Thyroid gland (tissue), 4 donors: ENCODE data around the gene MBNL3. TPM values are rescaled to one million over a fixed set of nuclear protein-coding genes. Genes with fewer than 3 reads are reported as not detected.

ENCODE experiments used
- DNase-seq, 2 donors: peaks; one replicate each; pipeline ENCODE4 v3.0.0-alpha.2; 2019
- H3K27ac ChIP-seq, 3 donors: fragments of 200-600 bp; sonication (generic); 1 replicate in 2 of 3; 2 replicates in 1 of 3; pipeline ENCODE4 v1.5.1; 2016 to 2019; ENCODE audit warnings: mild to moderate bottlenecking in 1 of 3, moderate library complexity in 1 of 3
- H3K27me3 ChIP-seq: fragments of 200-600 bp; sonication (generic); one replicate; pipeline ENCODE4 v1.5.1; 2019
- H3K36me3 ChIP-seq, 2 donors: fragments of 200-600 bp; sonication (generic); one replicate each; pipeline ENCODE4 v1.5.1; 2016 to 2019
- H3K4me1 ChIP-seq, 2 donors: fragments of 200-600 bp; sonication (generic); one replicate each; pipeline ENCODE4 v1.5.1; 2017 to 2019
- H3K4me3 ChIP-seq, 3 donors: fragments of 200-600 bp; sonication (generic); replicated peaks in 1 of 3; 1 replicate in 2 of 3; 2 replicates in 1 of 3; pipeline ENCODE4 v1.5.1; 2016; ENCODE audit warnings: mild to moderate bottlenecking in 1 of 3
- H3K9me3 ChIP-seq: fragments of 200-600 bp; sonication (generic); one replicate; pipeline ENCODE4 v1.5.1; 2017
- POLR2A ChIP-seq, 2 donors: fragments of 450-650 bp; IDR thresholded peaks; one replicate each; pipeline ENCODE4 v1.6.1; 2017; ENCODE audit warnings: antibody characterized with exemption in 2 of 2, mild to moderate bottlenecking in 2 of 2, moderate library complexity in 1 of 2
- WGBS, 2 donors: methylation state at CpG; one replicate each; pipeline ENCODE4 v1.1.5; 2017; 5-methylcytosine and 5-hydroxymethylcytosine counted together
- intact Hi-C: fragments of 100-400 bp; cut with DNase I; formaldehyde crosslinking; loops from one replicate; pipeline ENCODE4 v1.15.1; 2023
- total RNA-seq, 4 donors: library from RNA; depleted of rRNA; stranded (reverse); fragments of >200 nt; gene quantifications; one replicate each; pipeline ENCODE4 v1.2.3, GENCODE V29; 2016
- TF ChIP-seq, protein P1 (sequence below), 6 experiments: fragments of 200-600 bp in 3 of 6; fragments of 450-650 bp in 3 of 6; sonication (generic) in 3 of 6; IDR thresholded peaks; one replicate each; pipeline ENCODE4 v1.5.1; 2016 to 2019; ENCODE audit warnings: antibody characterized with exemption in 6 of 6, mild to moderate bottlenecking in 2 of 6, inconsistent platforms in 1 of 6, moderate library complexity in 1 of 6

The MBNL3 gene
- total RNA-seq, 4 donors from 2014 or later, result 11.7 to 29.6 (median 19.5) TPM

- TF ChIP-seq, protein P1, sequence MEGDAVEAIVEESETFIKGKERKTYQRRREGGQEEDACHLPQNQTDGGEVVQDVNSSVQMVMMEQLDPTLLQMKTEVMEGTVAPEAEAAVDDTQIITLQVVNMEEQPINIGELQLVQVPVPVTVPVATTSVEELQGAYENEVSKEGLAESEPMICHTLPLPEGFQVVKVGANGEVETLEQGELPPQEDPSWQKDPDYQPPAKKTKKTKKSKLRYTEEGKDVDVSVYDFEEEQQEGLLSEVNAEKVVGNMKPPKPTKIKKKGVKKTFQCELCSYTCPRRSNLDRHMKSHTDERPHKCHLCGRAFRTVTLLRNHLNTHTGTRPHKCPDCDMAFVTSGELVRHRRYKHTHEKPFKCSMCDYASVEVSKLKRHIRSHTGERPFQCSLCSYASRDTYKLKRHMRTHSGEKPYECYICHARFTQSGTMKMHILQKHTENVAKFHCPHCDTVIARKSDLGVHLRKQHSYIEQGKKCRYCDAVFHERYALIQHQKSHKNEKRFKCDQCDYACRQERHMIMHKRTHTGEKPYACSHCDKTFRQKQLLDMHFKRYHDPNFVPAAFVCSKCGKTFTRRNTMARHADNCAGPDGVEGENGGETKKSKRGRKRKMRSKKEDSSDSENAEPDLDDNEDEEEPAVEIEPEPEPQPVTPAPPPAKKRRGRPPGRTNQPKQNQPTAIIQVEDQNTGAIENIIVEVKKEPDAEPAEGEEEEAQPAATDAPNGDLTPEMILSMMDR (IDR thresholded peaks at IDR 0.05), result no peak
- TF ChIP-seq POLR2A (IDR thresholded peaks at IDR 0.05), result no peak
- H3K4me1 ChIP-seq, result no peaks in the 10 kb centered on the region
- intact Hi-C loops, result no loop called here
- no peak overlapping the region for H3K27ac ChIP-seq
- H3K9me3 ChIP-seq, result no peaks in the 10 kb centered on the region
- H3K36me3 ChIP-seq, result no peaks in the 10 kb centered on the region
- H3K4me3 ChIP-seq, result no peak overlapping the region
- no peak for DNase-seq
- H3K27me3 ChIP-seq, result no peaks in the 10 kb centered on the region
These were observed 123.3 kb downstream of the MBNL3 start for GRCh38 chrX:132365490-132365889.

GRCh38 chrX:132364313-132364712 is 124.5 kb downstream of the MBNL3 start:
- Histone ChIP-seq H3K27me3 (no peaks in the 10 kb centered on the region), H3K27ac (no peak overlapping the region), H3K9me3 (no peaks in the 10 kb centered on the region), H3K4me3 (no peak overlapping the region), H3K4me1 (no peaks in the 10 kb centered on the region), H3K36me3 (no peaks in the 10 kb centered on the region)
- TF ChIP-seq, protein P1 (IDR thresholded peaks at IDR 0.05), result no peak
- no peak for TF ChIP-seq POLR2A (IDR thresholded peaks at IDR 0.05)
- intact Hi-C loops, result no loop called here
- 92 to 93% methylated on average over 3 of the region's 3 CpGs for WGBS, 2 donors
- no peak for DNase-seq

GRCh38 chrX:132353430-132353829 is 135.4 kb downstream of the MBNL3 start:
- H3K36me3 ChIP-seq, result no peaks in the 10 kb centered on the region
- intact Hi-C loops, result no loop called here
- WGBS, 2 donors, result 98% methylated on average over 5 of the region's 5 CpGs
- no peaks in the 10 kb centered on the region for H3K9me3 ChIP-seq
- H3K27me3 ChIP-seq, result no peaks in the 10 kb centered on the region
- H3K4me1 ChIP-seq, result no peaks in the 10 kb centered on the region
- no peak for DNase-seq
- H3K4me3 ChIP-seq, result no peak overlapping the region
- no peak overlapping the region for H3K27ac ChIP-seq
- no peak for TF ChIP-seq POLR2A (IDR thresholded peaks at IDR 0.05)
- TF ChIP-seq, protein P1 (IDR thresholded peaks at IDR 0.05), result no peak

DNA sequence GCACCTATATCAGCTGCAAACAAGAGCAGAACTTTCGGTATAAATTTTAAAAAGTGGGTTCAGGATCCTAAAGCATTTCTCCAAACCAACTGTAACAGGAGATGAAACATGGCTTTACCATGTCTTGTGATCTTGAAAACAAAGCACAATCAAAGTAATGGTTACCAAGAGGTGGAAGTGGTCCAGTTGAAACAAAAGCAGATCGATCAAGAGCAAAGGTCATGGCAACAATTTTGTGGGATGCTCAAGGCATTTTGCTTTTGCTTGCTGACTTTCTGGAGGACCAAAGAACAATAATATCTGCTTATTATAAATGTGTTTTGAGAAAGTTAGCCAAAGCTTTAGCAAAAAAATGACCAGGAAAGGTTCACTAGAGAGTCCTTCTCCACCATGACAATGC is 152.7 kb downstream of the MBNL3 start:
- no peaks in the 10 kb centered on the region for H3K9me3 ChIP-seq
- H3K36me3 ChIP-seq, result no peaks in the 10 kb centered on the region
- H3K4me3 ChIP-seq, result no peak overlapping the region
- WGBS, 2 donors, result 89 to 95% methylated on average over 2 of the region's 2 CpGs
- intact Hi-C loops, result no loop called here
- no peak overlapping the region for H3K27ac ChIP-seq
- DNase-seq, result no peak
- no peaks in the 10 kb centered on the region for H3K4me1 ChIP-seq
- TF ChIP-seq POLR2A (IDR thresholded peaks at IDR 0.05), result no peak
- TF ChIP-seq, protein P1 (IDR thresholded peaks at IDR 0.05), result no peak
- no peaks in the 10 kb centered on the region for H3K27me3 ChIP-seq

- H3K27me3 ChIP-seq, result no peaks in the 10 kb centered on the region
- H3K4me1 ChIP-seq, result no peaks in the 10 kb centered on the region
- no peak overlapping the region for H3K27ac ChIP-seq
- TF ChIP-seq, protein P1 (IDR thresholded peaks at IDR 0.05), result no peak
- TF ChIP-seq POLR2A (IDR thresholded peaks at IDR 0.05), result no peak
- H3K9me3 ChIP-seq, result no peaks in the 10 kb centered on the region
- 72 to 78% methylated on average over 4 of the region's 4 CpGs for WGBS, 2 donors
- DNase-seq, result no peak
- intact Hi-C loops, result no loop called here
- no peak overlapping the region for H3K4me3 ChIP-seq
- no peaks in the 10 kb centered on the region for H3K36me3 ChIP-seq
These were observed 155.5 kb downstream of the MBNL3 start for GRCh38 chrX:132333351-132333750.
